Measurements from ENCODE around the gene ZCCHC14. TPM values are rescaled to one million over a fixed set of nuclear protein-coding genes. Genes with fewer than 3 reads are reported as not detected.

The ZCCHC14 gene
- total RNA-seq, 1 experiment from 2014 or later: 27.7 TPM

- no peak overlapping the region for H3K4me2 ChIP-seq (ENCODE audit: insufficient read depth, insufficient read length, low read length)
- no peak overlapping the region for H3K18ac ChIP-seq (ENCODE audit: insufficient read length, low read depth, low read length)
- H2BK20ac ChIP-seq (ENCODE audit: low read depth, low read length, poor library complexity, severe bottlenecking): no peak overlapping the region
- H4K20me1 ChIP-seq (ENCODE audit: control insufficient read depth, insufficient read depth, insufficient read length): no peaks in the 10 kb centered on the region
- no peak overlapping the region for H2BK12ac ChIP-seq (ENCODE audit: insufficient read length, low read depth, low read length)
- H3K23ac ChIP-seq (ENCODE audit: insufficient read length, low read depth, low read length): no peak overlapping the region
- no peaks in the 10 kb centered on the region for H3K9me3 Mint-ChIP-seq
- no peak overlapping the region for H2BK120ac ChIP-seq (ENCODE audit: low read depth, low read length, poor library complexity, severe bottlenecking)
- H3K4ac ChIP-seq (ENCODE audit: low read depth, low read length): no peak overlapping the region
- peaks cover 3% of the 10 kb centered on the region; the same call in 1 of the 2 replicates for H3K4me1 ChIP-seq (ENCODE audit: insufficient read depth, low read length)
- no peak overlapping the region for H2AK5ac ChIP-seq (ENCODE audit: insufficient read length, low read length)
- H3K9me3 ChIP-seq (ENCODE audit: control insufficient read depth, low read depth, low read length): no peaks in the 10 kb centered on the region
- peaks cover 4% of the 10 kb centered on the region; the same call in 1 of the 2 replicates for H3K79me2 ChIP-seq (ENCODE audit: insufficient read depth, low read length)
- no peak overlapping the region for H3K9ac ChIP-seq (ENCODE audit: extremely low read depth, insufficient read length, low read length)
- peak overlapping the region; percentile 40; the same call in 1 of the 2 replicates for H3K14ac ChIP-seq (ENCODE audit: insufficient read depth, low read length)
- no peak overlapping the region for H4K8ac ChIP-seq (replicated peaks; ENCODE audit: insufficient read length, low read depth, low read length)
- no peak overlapping the region for H2AFZ ChIP-seq (ENCODE audit: low read length)
- H3K56ac ChIP-seq (ENCODE audit: insufficient read length, low read depth, low read length): no peak overlapping the region
- no peak for TF ChIP-seq CTCF (conservative IDR thresholded peaks at IDR 0.05)
- H3K27ac Mint-ChIP-seq: peak overlapping the region; percentile 69 to 85 (median 84)
- no peak overlapping the region for H4K5ac ChIP-seq (ENCODE audit: insufficient read length, low read depth, low read length)
- no peak overlapping the region for H3T11ph ChIP-seq (ENCODE audit: low read length)
- no CpG with 5 or more reads among the region's 13 CpGs for WGBS (ENCODE audit: extremely low coverage, insufficient read length, low lambda C conversion rate)
- peaks cover 13 to 26% of the 10 kb centered on the region in 2 experiments for H3K4me1 Mint-ChIP-seq
- DNase-seq: no peak
- H2BK5ac ChIP-seq (ENCODE audit: insufficient read length, low read length): no peak overlapping the region
- no peaks in the 10 kb centered on the region for H3K27me3 ChIP-seq (ENCODE audit: insufficient read depth, low read length)
- peaks cover 7% of the 10 kb centered on the region for H3K79me1 ChIP-seq (ENCODE audit: insufficient read depth, low read depth, low read length, poor library complexity, severe bottlenecking)
- H2BK15ac ChIP-seq (ENCODE audit: low read depth, low read length): no peak overlapping the region
- no peak overlapping the region for H3K27ac ChIP-seq (ENCODE audit: insufficient read length, low read depth, low read length)
- no peak overlapping the region; a peak in 1 of 5 replicates for H3K4me3 Mint-ChIP-seq
- H4K91ac ChIP-seq (ENCODE audit: insufficient read length, low read depth, low read length): no peak overlapping the region
- H3K36me3 Mint-ChIP-seq (ENCODE audit: insufficient read depth in 1 of 3, low read depth in 3 of 3): peaks cover 2 to 5% (median 2%) of the 10 kb centered on the region in 3 experiments; a peak in 5 of 7 replicates
- H3K27me3 Mint-ChIP-seq (ENCODE audit: low read depth): no peaks in the 10 kb centered on the region
- no peaks in the 10 kb centered on the region for H3K23me2 ChIP-seq (ENCODE audit: insufficient read length, low read depth, low read length, poor library complexity, severe bottlenecking)
Observed at GRCh38 chr16:87464691-87465300, 28.0 kb downstream of the ZCCHC14 start.
